ENCODE results near the gene RAD51B.

Gene RAD51B

GRCh38 chr14:68722186-68722585, 902.6 kb downstream of the RAD51B start:
- no peak for DNase-seq (ENCODE audit: low read depth in 2 of 2)

DNA sequence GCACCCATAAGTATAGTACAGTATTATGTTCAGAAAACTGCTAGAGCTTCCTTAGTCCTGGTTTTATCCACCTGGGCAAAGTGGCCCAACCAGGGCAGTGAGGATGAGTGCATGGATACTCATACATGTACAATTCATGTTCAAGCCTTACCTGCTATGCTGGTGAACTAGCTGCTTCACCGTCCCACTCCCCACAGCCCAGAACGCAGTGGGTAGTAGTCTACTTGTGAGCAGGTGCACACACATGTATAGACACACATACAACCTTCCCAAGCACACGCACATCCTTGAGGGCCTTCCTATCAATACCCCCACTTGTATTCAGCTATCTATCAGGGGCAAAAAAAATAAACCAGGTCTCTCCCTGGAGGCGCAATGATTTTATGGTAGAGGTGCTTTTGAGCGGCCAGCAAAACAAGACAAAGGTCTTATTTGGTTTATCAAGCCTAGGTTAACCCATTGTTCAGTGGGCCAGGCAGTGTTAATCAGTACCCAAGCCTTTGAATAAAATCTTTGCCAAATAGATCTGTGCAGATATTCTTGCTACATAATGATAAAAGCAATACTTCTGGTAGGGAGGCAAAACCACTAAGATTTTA, 903.5 kb downstream of the RAD51B start:
- DNase-seq (ENCODE audit: low read depth in 2 of 2), result no peak

DNA sequence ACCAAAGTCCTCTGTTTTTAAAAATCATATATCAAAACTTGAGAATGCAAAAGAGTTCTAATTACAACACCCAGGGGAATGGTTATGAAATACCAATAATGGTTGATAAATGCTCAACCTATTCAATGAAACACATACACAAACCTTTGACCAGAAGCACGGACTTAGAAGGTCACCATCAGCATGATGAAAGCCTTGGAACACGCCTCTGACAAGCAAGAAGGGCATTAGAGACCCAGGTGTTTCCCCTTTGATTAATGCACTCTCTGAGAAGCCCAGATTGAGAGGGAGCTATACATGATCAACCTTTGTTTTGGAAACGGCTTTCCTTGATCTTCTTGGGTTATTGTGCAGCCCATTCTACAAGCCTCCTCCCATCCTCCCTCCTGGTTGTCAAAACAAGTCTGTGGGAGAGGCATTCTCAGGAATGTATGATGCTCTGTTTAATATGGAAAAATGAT, 904.3 kb downstream of the RAD51B start:
- no peak for DNase-seq (ENCODE audit: low read depth in 2 of 2)

DNA sequence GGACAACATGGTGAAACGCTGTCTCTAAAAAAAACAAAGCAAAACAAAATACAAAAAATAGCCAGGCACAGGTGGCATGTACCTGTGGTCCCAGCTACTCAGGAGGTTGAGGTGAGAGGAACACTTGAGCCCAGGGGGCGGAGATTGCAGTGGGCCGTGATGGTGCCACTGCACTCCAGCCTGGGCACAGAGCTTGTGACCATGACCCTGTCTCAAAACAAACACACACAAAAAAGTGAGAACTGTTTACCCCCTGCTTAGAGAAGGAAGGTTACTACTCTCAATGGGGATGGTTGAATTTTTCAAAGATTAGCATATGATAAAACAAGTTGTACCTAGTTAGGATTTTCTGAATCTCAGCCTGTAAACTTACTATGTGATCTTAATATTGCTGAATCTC, 905.3 kb downstream of the RAD51B start:
- DNase-seq (ENCODE audit: low read depth in 2 of 2), result no peak

DNA sequence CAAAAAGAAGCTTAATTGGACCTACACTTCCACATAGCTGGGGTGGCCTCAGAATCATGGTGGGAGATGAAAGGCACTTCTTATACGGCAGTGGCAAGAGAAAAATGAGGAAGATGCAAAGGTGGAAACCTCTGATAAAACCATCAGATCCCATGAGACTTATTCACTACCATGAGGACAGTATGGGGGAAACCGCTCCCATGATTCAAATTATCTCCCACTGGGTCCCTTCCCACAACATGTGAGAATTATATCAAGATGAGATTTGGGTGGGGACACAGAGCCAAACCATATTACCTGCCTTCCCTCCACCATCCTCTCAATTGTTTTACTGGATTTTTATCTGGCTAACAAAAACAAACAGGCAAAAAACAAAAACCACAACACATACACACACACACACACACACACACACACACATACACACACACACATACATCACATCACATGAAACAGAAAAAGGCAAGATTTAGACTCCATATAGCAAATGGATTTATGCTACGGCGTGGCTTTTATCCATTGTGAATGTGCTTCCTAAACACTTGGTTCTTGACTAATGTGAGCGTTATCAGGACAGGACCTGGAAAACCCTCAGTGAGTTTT, 906.6 kb downstream of the RAD51B start:
- no peak for DNase-seq (ENCODE audit: low read depth in 2 of 2)

GRCh38 chr14:68727315-68728047, 907.9 kb downstream of the RAD51B start:
- DNase-seq (ENCODE audit: low read depth in 2 of 2), result no peak

DNA sequence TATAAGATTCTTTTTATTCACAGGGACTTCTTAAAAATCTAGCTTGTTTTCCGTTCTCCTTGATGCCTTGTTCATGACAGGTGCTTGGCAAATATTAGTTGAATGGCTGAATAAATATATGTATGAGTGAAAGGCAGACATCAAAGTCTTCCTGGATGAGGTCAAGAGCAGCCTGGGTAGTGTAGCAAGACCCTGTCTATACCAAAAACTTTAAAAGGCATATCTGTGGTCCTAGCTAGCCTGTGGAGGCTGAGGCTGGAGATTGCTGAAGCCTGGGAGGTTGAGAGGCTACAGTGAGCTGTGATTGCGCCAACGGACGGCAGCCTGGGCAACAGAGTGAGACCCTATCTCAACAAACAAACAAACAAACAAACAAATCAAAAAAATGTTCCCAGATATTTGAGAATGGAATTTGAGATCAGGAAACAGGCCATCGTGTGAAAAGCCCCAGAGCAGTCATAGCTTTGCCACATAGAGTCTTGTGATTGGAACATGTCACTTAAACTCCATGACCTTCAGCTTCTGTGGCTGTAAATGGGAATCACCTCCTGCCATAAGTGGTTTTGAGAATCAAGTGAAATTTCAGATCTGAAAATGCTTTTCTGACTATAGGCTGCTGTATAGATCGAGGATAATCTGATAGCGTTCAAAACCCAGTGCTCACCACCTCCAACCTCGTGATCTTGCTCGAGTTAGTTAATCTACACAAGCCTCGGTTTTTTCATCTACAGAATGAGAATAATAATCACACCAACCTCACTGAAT, 908.9 kb downstream of the RAD51B start:
- no peak for DNase-seq (ENCODE audit: low read depth in 2 of 2)

- DNase-seq (ENCODE audit: low read depth in 2 of 2), result no peak
Observed at GRCh38 chr14:68729556-68729955, 910.0 kb downstream of the RAD51B start.

DNA sequence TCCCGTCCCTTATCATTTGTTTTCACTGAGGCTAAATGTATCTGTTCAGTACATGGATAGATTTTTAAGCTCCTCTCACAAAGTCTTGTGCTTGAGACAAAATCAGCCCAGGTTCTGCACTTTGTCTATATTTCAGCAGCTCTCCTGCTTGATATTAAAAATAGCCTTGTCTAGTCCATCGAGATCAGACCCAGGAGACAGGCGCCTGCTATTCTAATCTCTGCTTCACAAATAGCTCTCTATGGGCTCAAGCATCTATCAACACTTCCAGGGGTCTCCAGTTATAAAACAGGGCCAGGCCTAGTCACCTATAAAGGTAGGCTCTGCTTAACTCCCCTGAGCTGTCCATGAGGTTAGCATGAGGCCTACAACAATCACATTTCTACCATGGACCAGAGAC, 910.8 kb downstream of the RAD51B start:
- no peak for DNase-seq (ENCODE audit: low read depth in 2 of 2)

DNA sequence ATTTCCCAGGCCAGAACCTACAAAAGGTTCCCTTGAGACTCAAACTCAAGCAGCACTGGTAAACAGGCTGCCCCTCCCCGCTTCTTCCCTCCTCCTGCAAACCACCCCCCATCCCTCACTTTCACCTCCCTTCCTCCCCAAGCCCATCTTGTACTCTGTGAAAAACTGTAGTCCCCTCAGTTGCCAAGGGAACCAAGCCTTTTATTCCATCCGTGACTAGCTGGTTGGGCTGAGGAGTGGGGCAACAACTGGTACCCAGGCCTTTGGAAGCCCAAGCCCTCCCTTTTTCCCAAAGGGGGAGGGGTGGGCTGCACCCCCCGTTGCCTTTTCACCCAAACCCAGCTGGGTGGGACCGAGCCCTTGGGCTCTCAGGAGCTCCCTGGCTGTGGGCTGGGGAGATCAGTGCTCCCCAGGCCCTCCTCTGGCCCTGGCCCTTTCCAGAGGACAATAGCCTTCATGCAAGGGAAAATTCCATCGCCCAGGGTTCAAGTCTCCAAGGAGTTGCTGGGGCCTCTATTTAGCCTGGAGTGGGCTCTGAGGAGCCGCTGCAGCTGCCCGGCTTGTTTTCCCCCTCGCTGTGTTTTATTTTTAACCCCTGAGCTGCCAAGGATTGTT, 911.3 kb downstream of the RAD51B start:
- no peak for DNase-seq (ENCODE audit: low read depth in 2 of 2)

GRCh38 chr14:68733086-68733914, 913.7 kb downstream of the RAD51B start:
- no peak for DNase-seq (ENCODE audit: low read depth in 2 of 2)

GRCh38 chr14:68734231-68734732, 914.7 kb downstream of the RAD51B start:
- DNase-seq (ENCODE audit: low read depth in 2 of 2), result no peak

GRCh38 chr14:68735856-68736255, 916.3 kb downstream of the RAD51B start:
- no peak for DNase-seq (ENCODE audit: low read depth in 2 of 2)

DNA sequence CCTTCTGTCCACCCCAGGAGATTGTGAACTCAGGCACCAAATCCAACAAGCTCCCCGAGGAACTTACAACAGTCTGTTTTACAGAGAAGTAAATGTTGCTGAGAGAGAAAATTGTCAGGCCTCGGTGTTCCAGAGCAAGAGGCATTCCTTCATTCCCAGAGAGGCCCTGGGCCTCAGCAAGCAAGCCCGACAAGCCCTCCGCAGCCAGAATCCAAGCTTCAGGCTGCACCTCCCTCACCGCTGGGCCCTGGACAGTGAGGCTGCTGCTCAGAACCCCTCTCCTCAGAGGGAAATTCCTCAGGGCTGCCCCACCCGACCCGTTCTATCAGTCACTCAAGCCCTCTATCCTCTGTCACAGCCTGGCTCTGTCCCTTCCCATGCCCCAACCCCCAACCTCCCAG, 916.9 kb downstream of the RAD51B start:
- no peak for DNase-seq (ENCODE audit: low read depth in 2 of 2)

- no peak for DNase-seq (ENCODE audit: low read depth in 2 of 2)
Observed at GRCh38 chr14:68737086-68737485, 917.5 kb downstream of the RAD51B start.

DNA sequence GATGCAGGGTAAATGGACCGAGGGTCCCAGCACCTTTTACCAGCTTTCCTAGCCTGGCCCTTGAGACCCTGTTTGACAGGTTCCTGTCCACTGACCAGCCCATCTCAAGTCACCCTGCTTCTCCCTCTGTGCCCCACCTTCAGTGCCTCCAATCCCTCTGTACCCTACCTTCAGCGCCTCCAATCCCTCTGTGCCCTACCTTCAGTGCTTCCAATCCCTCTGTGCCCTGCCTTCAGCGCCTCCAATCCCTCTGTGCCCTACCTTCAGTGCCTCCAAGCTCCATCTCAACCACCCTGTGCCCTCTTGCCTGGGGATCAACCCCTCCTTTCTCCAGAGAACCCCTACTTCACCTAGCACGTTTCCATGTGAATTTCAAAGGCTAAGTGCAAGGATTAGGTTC, 919.0 kb downstream of the RAD51B start:
- DNase-seq (ENCODE audit: low read depth in 2 of 2), result no peak

DNA sequence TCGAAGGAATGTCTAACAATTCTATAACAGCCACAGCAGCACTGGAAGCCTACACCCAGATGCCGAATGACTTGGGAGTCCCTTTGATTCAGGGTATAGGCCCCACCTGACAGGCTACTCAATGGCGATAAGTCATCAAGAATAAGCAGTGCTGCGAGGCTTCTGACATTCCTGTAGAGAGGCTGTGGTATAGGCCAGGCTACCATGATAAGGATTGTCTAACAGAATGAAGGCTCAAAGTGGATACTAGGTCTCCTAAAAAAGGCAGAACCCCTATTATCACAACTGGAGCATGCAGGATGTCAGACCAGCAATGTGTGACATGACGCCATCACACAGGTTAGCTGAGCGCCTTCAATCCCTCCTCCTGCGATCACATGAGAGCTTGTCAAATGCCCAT, 920.1 kb downstream of the RAD51B start:
- no peak for DNase-seq (ENCODE audit: low read depth in 2 of 2)

DNA sequence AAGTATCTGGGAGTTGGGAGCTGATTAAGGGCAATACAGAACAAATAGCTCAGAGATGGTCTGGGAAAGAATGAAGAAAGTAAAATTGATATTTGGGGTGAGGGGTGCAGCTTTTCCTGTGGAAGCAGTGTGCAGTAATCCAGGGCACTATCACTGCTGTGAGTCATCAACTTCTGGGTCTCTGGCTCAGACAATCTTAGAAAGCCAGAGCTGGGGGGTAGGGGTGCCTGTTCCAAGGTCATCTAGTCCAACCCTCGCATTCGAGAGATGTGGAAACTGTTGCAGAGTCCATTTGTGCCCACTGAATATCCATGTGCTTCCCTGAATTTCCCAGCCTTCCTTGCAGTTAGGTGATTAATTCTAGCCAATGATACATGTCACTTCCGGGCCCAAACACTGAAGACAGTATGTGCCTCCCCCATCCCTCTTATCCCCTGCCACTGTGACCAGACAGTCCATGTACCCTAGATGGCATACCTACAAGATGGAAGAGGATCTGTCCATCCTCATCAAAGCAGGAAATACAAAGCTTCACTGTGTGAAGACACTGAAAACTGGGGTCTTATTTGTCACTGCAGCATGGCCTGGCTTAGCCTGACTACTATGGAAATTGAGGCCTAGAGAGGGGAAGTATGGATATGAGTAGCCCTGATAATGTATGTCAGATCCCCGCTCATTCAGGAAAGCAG, 921.4 kb downstream of the RAD51B start:
- no peak for DNase-seq (ENCODE audit: low read depth in 2 of 2)

- DNase-seq (ENCODE audit: low read depth in 2 of 2), result no peak
Observed at GRCh38 chr14:68741477-68741791, 921.9 kb downstream of the RAD51B start.

GRCh38 chr14:68741839-68742470, 922.4 kb downstream of the RAD51B start:
- no peak for DNase-seq (ENCODE audit: low read depth in 2 of 2)
